GM10248 (cell line): ENCODE data around the gene ANKRD2.
A peak's percentile ranks its signal among the peaks of the same experiment; 100 is the strongest.

Experiments
- CTCF ChIA-PET: fragments of 300-600 bp; sonication (Branson Sonifier 250); formaldehyde crosslinking; extraction: SDS; loops from one replicate; lab custom pipeline; 2021; ENCODE audit warnings: antibody characterized with exemption; lab: Yijun Ruan, JAX
- POLR2A ChIA-PET: fragments of 350-650 bp; sonication (Branson Sonifier 250); formaldehyde crosslinking; extraction: SDS; loops from one replicate; lab custom pipeline; 2020; ENCODE audit warnings: antibody characterized with exemption; lab: Yijun Ruan, JAX
- DNase-seq: peaks from one replicate; pipeline ENCODE4 v3.0.0; 2012; ENCODE audit errors: extremely low spot score
- CTCF ChIP-seq: IDR thresholded peaks from 2 replicates; pipeline ENCODE4 v1.5.1; 2012; ENCODE audit warnings: mild to moderate bottlenecking, low read depth; ENCODE audit errors: extremely low read depth, missing control alignments, control extremely low read depth

ANKRD2 gene

GRCh38 chr10:97531401-97531986 lies 41.1 kb upstream of the ANKRD2 start:
- DNase-seq, result no peak
- no peak for TF ChIP-seq CTCF
- ChIA-PET POLR2A (no interaction called here), CTCF (no interaction called here)

DNA sequence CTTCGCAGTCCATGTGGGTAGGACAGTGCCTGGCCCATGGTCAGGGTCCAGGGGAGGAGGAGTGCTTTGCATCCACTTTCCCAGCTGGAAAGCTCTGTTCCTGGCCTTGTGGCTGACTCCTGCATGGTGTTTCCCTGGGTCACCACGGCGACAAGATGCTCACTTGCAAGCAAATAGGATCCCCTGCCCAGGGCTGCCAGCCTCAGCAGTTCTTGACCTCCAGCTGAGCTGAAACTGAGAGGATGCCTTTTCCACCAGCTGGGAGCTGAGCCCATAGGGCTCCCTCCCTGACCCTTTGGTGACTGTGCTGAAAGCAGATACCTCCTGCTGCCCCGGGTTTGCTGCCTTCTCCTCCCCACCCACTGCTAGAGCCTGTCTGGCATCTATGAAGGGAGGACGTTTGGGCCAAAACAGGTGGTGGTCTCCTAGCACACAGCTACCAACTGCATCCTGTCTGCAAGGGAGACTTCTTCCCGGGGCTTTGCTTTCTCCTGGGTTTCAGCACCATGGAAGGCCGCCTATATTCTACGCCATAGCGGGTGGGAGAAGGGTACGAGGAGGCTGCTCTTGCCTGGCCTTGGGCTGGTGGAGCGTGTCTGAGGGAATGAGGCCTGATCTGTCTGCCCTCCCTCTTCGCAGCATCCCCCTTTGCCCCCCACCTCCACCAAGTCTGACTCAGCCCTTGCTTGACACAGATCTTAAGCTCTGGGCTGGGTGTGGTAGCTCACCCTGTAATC lies 39.5 kb upstream of the ANKRD2 start:
- POLR2A ChIA-PET, result no interaction called here
- CTCF ChIA-PET, result interaction anchor here (1.2 to 7.1 kb wide), 7 partner anchors 9 to 68 kb away, joined by 3 to 108 read pairs (median 4); no protein-coding TSS in a partner anchor
- no peak for DNase-seq
- TF ChIP-seq CTCF, result no peak

- no peak for DNase-seq
- TF ChIP-seq CTCF, result no peak
- ChIA-PET CTCF (interaction anchor here (0.7 to 7.1 kb wide), 18 partner anchors 9 to 190 kb away, joined by 3 to 108 read pairs (median 4); partner anchors contain the start of gene UBTD1), POLR2A (interaction anchor here (1.2 kb wide), 1 partner anchor 19 kb away, joined by 3 read pairs; no protein-coding TSS in a partner anchor)
These were observed 38.7 kb upstream of the ANKRD2 start for GRCh38 chr10:97533888-97534287.

DNA sequence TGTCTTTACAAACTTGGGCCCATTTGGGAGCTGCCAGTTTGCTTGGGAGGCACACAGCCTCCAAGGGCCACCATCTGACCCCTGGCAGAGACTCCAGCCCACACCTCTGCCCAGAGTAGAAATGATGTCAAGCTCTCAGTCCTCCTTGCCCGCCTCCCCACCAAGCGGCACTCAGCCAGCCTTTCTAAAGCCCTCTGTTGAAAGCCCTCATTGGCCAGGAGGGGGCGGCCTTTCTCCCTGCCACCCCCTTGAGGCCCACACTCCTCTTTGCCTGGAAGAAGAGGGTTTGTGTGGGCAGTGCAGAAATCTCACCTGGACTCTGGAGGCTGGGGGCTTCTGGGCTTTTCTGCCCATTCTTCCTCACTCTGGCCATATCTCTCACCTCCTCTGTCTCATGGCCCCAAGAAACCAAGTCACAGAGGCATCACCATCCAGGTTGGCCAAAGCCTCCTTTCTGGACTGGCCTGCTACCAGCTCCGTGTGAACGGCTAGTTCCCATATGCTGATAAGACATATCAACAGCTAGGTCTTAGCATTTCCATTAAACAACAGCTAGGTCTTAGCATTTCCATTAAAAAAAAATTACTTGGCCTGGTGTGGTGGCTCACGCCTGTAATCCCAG lies 37.7 kb upstream of the ANKRD2 start:
- TF ChIP-seq CTCF, result peak; percentile 70
- CTCF ChIA-PET, result interaction anchor here (0.7 to 7.1 kb wide), 22 partner anchors 9 to 189 kb away, joined by 3 to 108 read pairs (median 4); partner anchors contain the start of gene UBTD1
- DNase-seq, result peak; percentile 77
- POLR2A ChIA-PET, result interaction anchor here (1.2 kb wide), 1 partner anchor 18 kb away, joined by 3 read pairs; no protein-coding TSS in a partner anchor

GRCh38 chr10:97537186-97537869 lies 35.3 kb upstream of the ANKRD2 start:
- TF ChIP-seq CTCF, result no peak
- POLR2A ChIA-PET, result no interaction called here
- CTCF ChIA-PET, result interaction anchor here (1.3 to 7.1 kb wide), 3 partner anchors 13 to 75 kb away, joined by 3 to 108 read pairs (median 25); no protein-coding TSS in a partner anchor
- DNase-seq, result no peak

GRCh38 chr10:97538411-97538810 lies 34.2 kb upstream of the ANKRD2 start:
- no peak for TF ChIP-seq CTCF
- no peak for DNase-seq
- ChIA-PET CTCF (interaction anchor here (0.9 to 7.1 kb wide), 3 partner anchors 9 to 33 kb away, joined by 3 to 108 read pairs (median 3); no protein-coding TSS in a partner anchor), POLR2A (no interaction called here)
